Nephron (organoid): ENCODE data around the gene CYP4X1.
"Not testable (repeated sequence)": the region's sequence is repeated elsewhere in the genome, so short reads cannot be mapped to it uniquely, and the experiment has no call there.

Source experiments
- H3K27ac Mint-ChIP-seq, 3 experiments: 2 replicates each; pipeline ENCODE4 v1.8.0; 2020; ENCODE audit warnings: mixed read lengths in 3 of 3, mild to moderate bottlenecking in 2 of 3, moderate library complexity in 1 of 3
- H3K27me3 Mint-ChIP-seq: 2 replicates; pipeline ENCODE4 v1.8.0; 2021; ENCODE audit warnings: low read depth, mild to moderate bottlenecking, moderate library complexity, mixed read lengths
- H3K36me3 Mint-ChIP-seq: 2 replicates; pipeline ENCODE4 v1.8.0; 2020; ENCODE audit warnings: low read depth, mixed read lengths
- H3K4me1 Mint-ChIP-seq: 2 replicates; pipeline ENCODE4 v1.8.0; 2020; ENCODE audit warnings: mixed read lengths
- H3K4me3 Mint-ChIP-seq, 3 experiments: 2 replicates each; pipeline ENCODE4 v1.8.0; 2020; ENCODE audit warnings: mild to moderate bottlenecking in 3 of 3, mixed read lengths in 3 of 3, moderate library complexity in 2 of 3
- H3K9me3 Mint-ChIP-seq: 2 replicates; pipeline ENCODE4 v1.8.0; 2020; ENCODE audit warnings: mixed read lengths
- CTCF ChIP-seq, 3 experiments: fragments of 200-600 bp; sonication (generic); IDR thresholded peaks; one replicate each; pipeline ENCODE4 v1.5.0; 2021; ENCODE audit warnings: antibody characterized with exemption in 3 of 3; ENCODE audit not compliant: unreplicated experiment in 3 of 3

The CYP4X1 gene

GRCh38 chr1:47023268-47024140 lies at the start of gene CYP4X1:
TSS of gene CYP4X1 (plus strand) at chr1:47023669. CDS start at chr1:47023818, 149 bp downstream.
- H3K9me3 Mint-ChIP-seq: no peaks in the 10 kb centered on the region
- peak within 1 kb of the TSS; percentile 24 to 75 (median 67) for H3K27ac Mint-ChIP-seq
- no peak for TF ChIP-seq CTCF (IDR thresholded peaks at IDR 0.05; ENCODE audit: unreplicated experiment in 3 of 3)

GRCh38 chr1:46983166-46983829 lies 40.2 kb upstream of the CYP4X1 start:
- peaks cover 26% of the 10 kb centered on the region for H3K9me3 Mint-ChIP-seq
- no peaks in the 10 kb centered on the region for H3K4me1 Mint-ChIP-seq
- H3K27me3 Mint-ChIP-seq: peaks cover 14% of the 10 kb centered on the region
- H3K36me3 Mint-ChIP-seq: no peaks in the 10 kb centered on the region
- H3K4me3 Mint-ChIP-seq: no peak overlapping the region
- TF ChIP-seq CTCF (IDR thresholded peaks at IDR 0.05; ENCODE audit: unreplicated experiment in 3 of 3): no peak
- H3K27ac Mint-ChIP-seq: no peak overlapping the region

More at GRCh38 chr1:47023268-47024140, at the start of gene CYP4X1:
- H3K4me1 Mint-ChIP-seq: peaks cover 29% of the 10 kb centered on the region
- no peaks in the 10 kb centered on the region for H3K36me3 Mint-ChIP-seq
- H3K27me3 Mint-ChIP-seq: peaks cover 46% of the 10 kb centered on the region
- peak within 1 kb of the TSS; percentile 75 to 81 (median 79) for H3K4me3 Mint-ChIP-seq

GRCh38 chr1:46983830-46984586 lies 39.5 kb upstream of the CYP4X1 start:
- Mint-ChIP-seq H3K36me3 (no peaks in the 10 kb centered on the region), H3K27ac (no peak overlapping the region), H3K9me3 (peaks cover 23% of the 10 kb centered on the region), H3K4me1 (no peaks in the 10 kb centered on the region), H3K4me3 (no peak overlapping the region), H3K27me3 (peaks cover 14% of the 10 kb centered on the region)
- TF ChIP-seq CTCF (IDR thresholded peaks at IDR 0.05; ENCODE audit: unreplicated experiment in 3 of 3): no peak

GRCh38 chr1:46990541-46990940 lies 32.9 kb upstream of the CYP4X1 start:
- not testable (repeated sequence) for H3K36me3 Mint-ChIP-seq, H3K4me3 Mint-ChIP-seq, H3K27ac Mint-ChIP-seq, H3K4me1 Mint-ChIP-seq, H3K9me3 Mint-ChIP-seq
- peaks cover 12% of the 10 kb centered on the region for H3K27me3 Mint-ChIP-seq

- H3K9me3 Mint-ChIP-seq: peaks cover 3% of the 10 kb centered on the region
- H3K4me1 Mint-ChIP-seq: no peaks in the 10 kb centered on the region
- TF ChIP-seq CTCF (IDR thresholded peaks at IDR 0.05; ENCODE audit: unreplicated experiment in 3 of 3): peak; percentile 19 to 44 (median 28)
- H3K27me3 Mint-ChIP-seq: peaks cover 14% of the 10 kb centered on the region
- H3K27ac Mint-ChIP-seq: no peak overlapping the region
- H3K4me3 Mint-ChIP-seq: no peak overlapping the region
- no peaks in the 10 kb centered on the region for H3K36me3 Mint-ChIP-seq
Observed at GRCh38 chr1:46991083-46991923, 32.2 kb upstream of the CYP4X1 start.
